Activated naive CD4-positive, alpha-beta T cell treated with anti-CD3 and anti-CD28 coated beads, Interleukin-2, amount 50 U/mL, for 72 hours (primary cell): Measurements from ENCODE around the gene ARID2. TPM values are rescaled to one million over a fixed set of nuclear protein-coding genes. Genes with fewer than 3 reads are reported as not detected.

ENCODE experiments used
- ATAC-seq, 2 donors: fragments of 150-1000 bp; cut with Tn5 transposase; 2 replicates each; pipeline ENCODE4 v1.10.0; 2021; ENCODE audit warnings: mild to moderate bottlenecking in 2 of 2, moderate library complexity in 2 of 2
- DNase-seq, 2 donors: peaks; one replicate each; pipeline ENCODE4 v3.0.0; 2021 to 2022; ENCODE audit warnings: low spot score in 2 of 2
- H3K27ac Mint-ChIP-seq, 2 donors: one replicate each; pipeline ENCODE4 v1.8.0; 2022; ENCODE audit warnings: mild to moderate bottlenecking in 2 of 2, mixed read lengths in 2 of 2
- H3K36me3 Mint-ChIP-seq, 2 donors: one replicate each; pipeline ENCODE4 v1.8.0; 2022; ENCODE audit warnings: mixed read lengths in 2 of 2
- H3K9me3 Mint-ChIP-seq, 2 donors: one replicate each; pipeline ENCODE4 v1.8.0; 2022; ENCODE audit warnings: mixed read lengths in 2 of 2
- total RNA-seq, 2 donors: library from RNA; stranded (reverse); gene quantifications; one replicate each; pipeline ENCODE4 v1.2.3, GENCODE V29; 2022

The ARID2 gene
- total RNA-seq, 2 donors from 2014 or later, result 25.7 to 31.5 TPM

DNA sequence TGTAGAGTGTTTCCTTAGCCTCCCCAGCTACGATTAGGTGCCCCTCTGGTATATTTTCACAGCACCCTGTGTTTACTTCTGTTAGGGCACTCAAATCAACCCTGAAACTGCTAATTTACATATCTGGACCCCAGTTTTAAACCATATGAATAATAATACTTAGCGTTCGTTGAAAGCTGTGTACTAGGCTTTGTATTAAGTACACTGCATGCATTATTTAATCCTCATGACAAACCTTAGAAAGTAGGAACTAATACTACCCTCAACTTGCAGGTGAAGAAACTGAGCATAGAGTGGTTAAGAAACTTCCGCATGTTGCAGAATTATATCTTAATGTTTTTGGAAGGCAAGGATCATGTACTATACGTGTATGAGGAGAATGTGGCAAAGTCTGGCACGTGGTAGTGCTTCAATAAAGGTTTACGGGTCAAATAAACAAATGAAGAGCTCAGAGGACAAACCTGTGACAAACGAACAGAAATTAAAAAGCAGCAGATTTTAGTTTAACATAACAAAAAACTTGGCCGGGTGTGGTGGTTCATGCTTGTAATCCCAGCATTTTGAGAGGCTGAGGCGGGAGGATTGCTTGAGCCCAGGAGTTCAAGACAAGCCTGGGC is 22.2 kb upstream of the ARID2 start:
- ATAC-seq (no peak), DNase-seq (no peak)
- peaks cover 0 to 8% of the 10 kb centered on the region in 2 donors for H3K36me3 Mint-ChIP-seq
- no peak overlapping the region for H3K27ac Mint-ChIP-seq
- peaks cover 0 to 9% of the 10 kb centered on the region in 2 donors for H3K9me3 Mint-ChIP-seq

DNA sequence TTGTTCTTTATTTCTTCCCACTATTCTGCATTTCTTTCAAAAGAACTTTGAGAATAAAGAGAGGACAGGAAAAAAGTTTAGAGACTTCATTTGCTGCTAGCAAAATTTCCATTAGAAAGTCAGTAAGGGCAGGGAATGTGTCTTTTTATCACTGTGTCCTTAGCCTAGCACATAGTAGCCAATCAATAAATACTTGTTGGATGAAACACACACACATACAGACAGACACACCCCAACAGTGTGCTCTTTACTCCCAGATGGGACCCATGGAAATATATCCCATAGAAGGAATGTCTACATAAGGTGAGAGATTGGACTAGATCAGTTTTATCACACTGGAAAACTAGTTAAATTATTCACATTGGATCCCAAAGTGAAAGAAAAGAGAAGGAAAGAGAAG is 21.1 kb upstream of the ARID2 start:
- no peak overlapping the region for H3K27ac Mint-ChIP-seq
- peaks cover 0 to 9% of the 10 kb centered on the region in 2 donors for H3K9me3 Mint-ChIP-seq
- peaks cover 0 to 8% of the 10 kb centered on the region in 2 donors for H3K36me3 Mint-ChIP-seq
- DNase-seq (no peak), ATAC-seq (no peak)

- Mint-ChIP-seq H3K9me3 (peaks cover 0 to 9% of the 10 kb centered on the region in 2 donors), H3K27ac (no peak overlapping the region), H3K36me3 (peaks cover 0 to 8% of the 10 kb centered on the region in 2 donors)
- ATAC-seq (no peak), DNase-seq (no peak)
Observed at GRCh38 chr12:45708901-45709300, 20.6 kb upstream of the ARID2 start.

GRCh38 chr12:45712319-45712718 is 17.2 kb upstream of the ARID2 start:
- H3K36me3 Mint-ChIP-seq, result no peaks in the 10 kb centered on the region
- no peak overlapping the region for H3K27ac Mint-ChIP-seq
- no peaks in the 10 kb centered on the region for H3K9me3 Mint-ChIP-seq
- no peak for ATAC-seq
- no peak for DNase-seq

- H3K36me3 Mint-ChIP-seq, result no peaks in the 10 kb centered on the region
- no peak for DNase-seq
- H3K9me3 Mint-ChIP-seq, result no peaks in the 10 kb centered on the region
- ATAC-seq, result no peak
- no peak overlapping the region for H3K27ac Mint-ChIP-seq
Observed at GRCh38 chr12:45713078-45713477, 16.4 kb upstream of the ARID2 start.

DNA sequence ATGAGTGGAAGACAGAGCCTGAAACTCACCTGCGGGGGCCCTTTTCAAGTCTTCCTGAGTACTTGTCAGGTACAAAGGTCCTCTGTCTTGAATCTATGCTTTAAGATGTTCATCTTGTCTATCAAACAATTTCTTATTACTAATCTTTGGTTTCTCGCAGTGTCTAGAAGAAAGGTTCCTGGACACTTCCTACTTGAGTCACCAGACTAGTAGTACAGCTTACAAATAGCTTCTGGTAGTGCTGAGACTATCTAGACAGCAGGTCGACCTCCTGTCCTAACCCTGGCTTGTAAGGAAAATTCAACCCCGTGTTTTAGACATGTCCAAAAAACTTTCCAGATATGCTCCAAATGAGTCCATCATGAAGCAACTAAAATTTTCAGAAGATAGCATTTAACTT is 11.2 kb upstream of the ARID2 start:
- peak in 1 of 2 donors; percentile 22 for ATAC-seq
- Mint-ChIP-seq H3K36me3 (no peaks in the 10 kb centered on the region), H3K27ac (no peak overlapping the region), H3K9me3 (no peaks in the 10 kb centered on the region)
- no peak for DNase-seq

DNA sequence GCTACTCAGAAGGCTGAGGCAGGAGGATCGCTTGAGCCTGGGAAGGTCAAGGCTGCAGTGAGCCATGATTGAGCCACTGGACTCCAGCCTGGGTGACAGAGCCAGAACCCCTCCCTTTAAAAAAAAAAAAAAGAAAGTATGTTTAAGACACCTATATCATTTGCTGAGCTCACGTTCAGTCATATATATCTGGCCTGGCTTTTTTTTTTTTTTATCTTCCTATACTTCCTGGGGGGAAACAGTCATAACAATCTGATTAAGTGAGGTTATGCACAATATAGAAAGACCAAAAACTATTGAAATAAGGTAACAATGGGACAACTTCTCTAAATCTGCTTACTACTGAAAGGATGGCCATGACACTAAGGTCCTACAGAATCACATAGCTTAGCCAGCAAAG is 9.4 kb upstream of the ARID2 start:
- ATAC-seq, result peak; percentile 50 to 61
- DNase-seq, result no peak
- Mint-ChIP-seq H3K9me3 (no peaks in the 10 kb centered on the region), H3K27ac (no peak overlapping the region), H3K36me3 (no peaks in the 10 kb centered on the region)

DNA sequence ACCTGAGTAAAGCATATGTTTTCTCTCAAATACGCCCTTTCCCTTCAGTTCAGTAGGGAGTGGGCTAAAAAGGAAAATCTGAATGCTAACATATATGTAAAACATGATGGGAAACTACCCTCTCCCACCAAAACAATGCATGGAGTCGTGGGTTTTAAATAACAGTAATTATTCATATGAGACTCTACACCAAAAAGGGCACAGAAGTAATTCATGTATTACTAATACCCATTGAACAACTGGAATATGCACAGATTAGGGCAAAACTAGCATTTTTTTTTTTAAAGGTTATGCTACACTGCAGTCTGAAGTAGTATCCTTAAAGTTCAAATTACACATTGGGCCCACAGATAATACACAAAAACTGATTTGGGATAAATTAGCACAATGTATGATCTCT is 8.1 kb upstream of the ARID2 start:
- peaks cover 7 to 8% of the 10 kb centered on the region in 2 donors for H3K36me3 Mint-ChIP-seq
- no peak for DNase-seq
- no peaks in the 10 kb centered on the region for H3K9me3 Mint-ChIP-seq
- H3K27ac Mint-ChIP-seq, result peak overlapping the region in 1 of 2 donors; percentile 52
- no peak for ATAC-seq

DNA sequence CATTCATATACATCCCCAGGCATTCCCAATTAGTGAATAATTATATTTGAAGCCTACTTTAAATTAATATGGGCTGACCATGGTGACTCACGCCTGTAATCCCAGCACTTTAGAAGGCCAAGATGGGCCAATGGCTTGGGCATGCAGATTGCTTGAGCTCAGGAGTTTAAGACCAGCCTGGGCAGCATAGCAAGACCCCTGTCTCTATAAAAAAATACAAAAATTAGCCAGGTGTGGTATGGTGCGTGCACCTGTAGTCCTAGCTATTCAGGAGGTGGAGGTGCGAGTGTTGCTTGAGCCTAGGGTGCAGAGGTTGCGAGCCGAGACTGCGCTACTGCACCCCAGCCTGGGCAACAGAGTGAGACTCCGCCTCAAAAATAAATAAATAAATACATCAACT is 7.6 kb upstream of the ARID2 start:
- ATAC-seq, result no peak
- peaks cover 13 to 14% of the 10 kb centered on the region in 2 donors for H3K36me3 Mint-ChIP-seq
- H3K9me3 Mint-ChIP-seq, result no peaks in the 10 kb centered on the region
- H3K27ac Mint-ChIP-seq, result no peak overlapping the region
- no peak for DNase-seq

DNA sequence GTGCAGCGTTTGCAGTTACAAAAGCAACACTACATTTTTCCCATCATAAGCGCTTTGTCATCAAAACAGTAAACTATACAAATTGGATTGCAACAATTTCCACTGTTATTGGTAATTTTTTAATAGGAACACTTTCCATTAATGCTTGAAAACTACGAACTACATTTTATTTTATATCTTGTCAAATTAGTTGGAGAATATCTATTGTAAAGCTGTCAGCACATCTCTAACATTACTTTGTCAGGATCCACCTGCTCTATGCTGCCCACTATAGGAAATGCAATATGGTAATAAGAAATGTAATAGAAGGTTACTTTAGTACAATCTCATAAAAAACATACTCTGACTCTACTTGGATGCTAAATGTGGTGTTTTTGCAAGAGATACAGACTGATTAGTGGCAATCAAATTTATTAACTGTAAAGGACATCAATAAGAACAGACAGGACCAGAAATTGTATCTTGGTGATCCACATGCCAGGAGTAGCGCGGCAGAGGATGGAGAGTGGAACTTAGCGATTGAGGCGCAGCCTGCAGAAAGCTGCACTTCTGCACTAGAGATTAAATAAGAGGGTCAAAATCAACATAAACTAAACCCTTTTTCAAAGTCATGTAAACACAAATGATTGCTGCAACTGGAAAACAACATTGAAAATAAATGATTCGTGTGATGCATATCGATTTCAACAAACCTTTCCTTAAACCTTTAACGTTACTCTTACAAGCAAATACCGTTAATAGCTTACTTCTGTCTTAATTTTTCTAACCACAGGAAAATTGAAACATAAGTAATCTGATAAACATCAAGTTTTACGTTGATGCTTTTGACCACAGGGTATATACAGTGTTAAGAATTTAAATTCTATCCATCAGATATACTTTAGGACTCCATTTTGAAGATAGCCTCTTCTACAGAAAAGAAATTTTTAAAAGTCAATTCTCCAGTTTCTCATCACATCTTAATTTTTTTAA is 3.6 kb upstream of the ARID2 start:
- peak overlapping the region; percentile 93 to 100 for H3K27ac Mint-ChIP-seq
- no peaks in the 10 kb centered on the region for H3K9me3 Mint-ChIP-seq
- DNase-seq (peak in 1 of 2 donors; percentile 20), ATAC-seq (no peak)
- peaks cover 20 to 24% of the 10 kb centered on the region in 2 donors for H3K36me3 Mint-ChIP-seq

DNA sequence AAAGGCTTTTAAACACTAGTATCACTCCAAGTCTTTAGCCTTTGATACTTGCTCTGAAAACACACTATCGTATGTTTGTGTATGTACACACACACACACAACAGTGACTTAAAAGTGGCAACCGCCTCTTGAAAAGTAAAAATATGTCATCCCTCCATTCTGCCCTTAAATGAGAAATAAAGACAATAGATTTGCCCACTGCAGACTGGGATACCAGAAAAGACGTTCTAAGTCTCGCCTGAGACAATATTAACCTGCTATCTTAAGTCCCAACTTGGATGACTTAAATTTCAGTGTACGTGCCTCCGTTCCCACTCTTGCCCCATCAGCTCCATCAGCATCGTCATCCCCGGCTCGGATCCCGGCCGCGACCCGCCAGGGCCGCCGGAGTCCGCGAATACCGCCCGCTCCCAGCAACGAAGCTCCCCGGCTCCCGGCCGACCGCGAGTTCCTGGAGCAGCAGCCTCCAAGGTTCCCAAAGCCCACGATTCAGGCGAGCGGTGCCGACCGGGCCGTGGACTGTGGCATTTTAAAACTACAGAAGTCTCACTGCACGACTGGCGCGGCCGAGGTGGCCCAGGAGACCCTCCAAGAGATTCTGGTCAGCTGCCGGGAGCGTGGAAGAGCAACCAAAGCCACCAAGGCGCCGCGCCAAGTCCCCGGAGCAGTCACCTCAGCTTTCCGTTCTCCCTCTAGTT is 2.8 kb upstream of the ARID2 start:
- ATAC-seq (no peak), DNase-seq (peak; percentile 36 to 59)
- no peaks in the 10 kb centered on the region for H3K9me3 Mint-ChIP-seq
- peak overlapping the region; percentile 93 to 100 for H3K27ac Mint-ChIP-seq
- peaks cover 24 to 28% of the 10 kb centered on the region in 2 donors for H3K36me3 Mint-ChIP-seq

DNA sequence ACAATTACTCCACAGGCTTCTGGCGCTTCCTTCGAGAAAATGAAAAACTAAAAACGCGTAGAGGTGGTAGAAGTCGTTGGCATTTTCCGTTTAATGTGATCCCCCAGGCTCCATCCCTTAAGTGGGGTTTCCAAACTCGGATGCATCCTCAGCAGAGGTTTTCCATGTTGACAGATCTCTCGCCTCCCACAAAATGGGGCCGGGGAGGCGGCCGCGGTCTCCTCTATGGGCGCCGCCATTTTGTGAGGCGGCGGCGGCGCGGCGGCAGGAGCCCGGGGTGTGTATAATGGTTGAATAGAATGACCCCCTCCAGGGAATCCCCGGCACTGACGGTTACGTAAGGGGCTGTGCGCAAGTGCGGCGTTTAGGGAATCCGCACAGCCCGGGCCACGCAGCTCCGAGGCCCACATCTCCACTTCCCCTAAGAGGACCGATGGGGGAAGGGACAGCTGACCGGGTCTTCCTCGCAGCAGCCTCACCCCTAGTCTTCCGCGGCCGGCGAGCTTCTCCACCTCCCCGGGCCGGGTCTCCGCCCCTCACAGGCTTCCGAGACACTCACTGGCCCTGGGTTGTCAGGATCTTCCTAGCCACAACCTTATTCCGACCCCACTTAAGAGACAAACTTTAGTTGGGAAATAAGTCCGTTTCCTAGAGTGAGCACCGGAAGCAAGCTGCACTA is 2.1 kb upstream of the ARID2 start:
- Mint-ChIP-seq H3K27ac (peak overlapping the region; percentile 93 to 100), H3K9me3 (no peaks in the 10 kb centered on the region), H3K36me3 (peaks cover 24 to 35% of the 10 kb centered on the region in 2 donors)
- DNase-seq (peak; percentile 84 to 90), ATAC-seq (peak; percentile 58 to 67)

DNA sequence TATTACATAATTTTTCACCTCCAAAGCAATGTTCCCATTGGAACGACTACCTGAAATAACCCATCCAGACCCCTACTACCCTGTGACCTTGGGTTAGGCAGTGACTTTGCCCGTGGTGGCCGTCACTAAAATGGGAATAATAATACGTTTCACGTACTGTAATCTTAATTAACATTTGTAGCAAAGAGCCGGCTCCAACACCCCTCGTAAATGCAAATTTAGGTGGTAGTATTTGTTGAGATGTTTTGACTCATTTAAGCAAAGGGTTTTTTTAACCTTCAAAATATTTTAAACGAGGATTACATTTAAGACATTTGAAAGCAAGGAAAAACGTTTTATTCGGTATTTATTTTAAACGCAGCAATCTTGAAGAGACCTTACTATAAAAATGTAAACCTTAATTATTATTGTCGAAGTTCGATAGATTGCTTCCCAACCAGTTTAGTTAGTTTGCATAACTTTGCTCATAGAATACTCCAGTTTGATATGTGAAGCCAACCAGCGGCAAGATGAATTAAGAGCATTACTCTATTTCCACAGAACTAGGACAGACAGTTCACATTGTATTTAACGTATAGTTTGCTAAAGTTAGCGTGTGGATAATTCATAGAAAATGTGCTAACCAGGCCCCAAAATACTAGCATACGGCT is 1.4 kb upstream of the ARID2 start:
- H3K27ac Mint-ChIP-seq, result peak overlapping the region; percentile 93 to 100
- no peak for ATAC-seq
- DNase-seq, result no peak
- no peaks in the 10 kb centered on the region for H3K9me3 Mint-ChIP-seq
- peaks cover 24 to 36% of the 10 kb centered on the region in 2 donors for H3K36me3 Mint-ChIP-seq

DNA sequence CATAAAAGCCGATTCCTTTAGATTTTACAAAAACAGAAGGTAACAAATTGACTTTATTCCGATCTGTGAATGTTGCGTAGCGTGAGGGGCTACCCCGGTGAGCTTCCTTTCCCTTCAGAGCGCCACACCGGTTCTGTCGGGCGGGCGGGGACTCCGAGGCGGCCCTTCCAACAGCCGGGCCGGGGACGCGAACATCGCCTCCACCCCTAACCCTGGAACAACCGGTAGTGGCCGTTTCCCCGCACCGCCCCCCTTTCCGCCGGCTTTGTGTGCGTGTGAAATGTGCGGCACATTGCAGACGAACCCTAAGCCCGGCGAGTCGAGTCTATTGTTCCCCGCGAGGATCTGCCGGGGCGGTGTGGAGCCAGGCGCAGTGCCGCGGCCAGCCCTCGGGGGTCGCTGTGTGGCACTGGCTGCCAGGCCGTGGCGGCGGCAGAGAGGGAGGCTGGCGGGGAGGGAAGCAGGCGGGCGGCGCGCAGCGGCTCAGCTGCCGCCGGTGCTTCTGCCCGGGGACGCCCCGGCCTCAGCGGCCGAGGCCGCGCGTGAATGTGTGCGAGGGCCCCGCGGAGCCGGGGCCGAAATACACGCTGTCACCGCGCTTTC is 775 bp upstream of the ARID2 start:
- ATAC-seq (peak; percentile 65 to 73), DNase-seq (peak; percentile 91 to 97)
- Mint-ChIP-seq H3K27ac (peak overlapping the region; percentile 93 to 100), H3K36me3 (peaks cover 24 to 36% of the 10 kb centered on the region in 2 donors), H3K9me3 (no peaks in the 10 kb centered on the region)

GRCh38 chr12:45730084-45730347 is 510 bp downstream of the ARID2 start:
- ATAC-seq (no peak), DNase-seq (peak in 1 of 2 donors; percentile 45)
- Mint-ChIP-seq H3K36me3 (peaks cover 26 to 44% of the 10 kb centered on the region in 2 donors), H3K9me3 (peaks cover 0 to 1% of the 10 kb centered on the region in 2 donors), H3K27ac (peak overlapping the region in 1 of 2 donors; percentile 93)
